Thymus (tissue), 11 donors: ENCODE measurements around the gene EML4. TPM values are rescaled to one million over a fixed set of nuclear protein-coding genes. Genes with fewer than 3 reads are reported as not detected.

Experiments
- DNase-seq, 9 donors: peaks; one replicate each; pipeline ENCODE4 v3.0.0-alpha.2; 2013; ENCODE audit warnings: low spot score in 9 of 9, low read depth in 6 of 9, missing footprints in 1 of 9
- H3K27ac ChIP-seq, 2 donors: one replicate each; pipeline ENCODE4 v1.5.1; 2013; ENCODE audit warnings: control low read depth in 1 of 2, low read depth in 1 of 2, low read length in 1 of 2, mild to moderate bottlenecking in 1 of 2, moderate library complexity in 1 of 2
- H3K27me3 ChIP-seq, 2 donors: one replicate each; pipeline ENCODE4 v1.5.1; 2013; ENCODE audit warnings: low read length in 1 of 2; ENCODE audit not compliant: control insufficient read depth in 2 of 2, insufficient read depth in 1 of 2
- H3K36me3 ChIP-seq, 2 donors: one replicate each; pipeline ENCODE4 v1.5.1; 2013; ENCODE audit warnings: low read length in 1 of 2, mild to moderate bottlenecking in 1 of 2, moderate library complexity in 1 of 2; ENCODE audit not compliant: control insufficient read depth in 2 of 2, insufficient read depth in 2 of 2
- H3K4me1 ChIP-seq, 2 donors: one replicate each; pipeline ENCODE4 v1.5.1; 2013; ENCODE audit warnings: low read length in 2 of 2; ENCODE audit not compliant: control insufficient read depth in 2 of 2, insufficient read depth in 2 of 2
- H3K4me3 ChIP-seq, 2 donors: one replicate each; pipeline ENCODE4 v1.5.1; 2013; ENCODE audit warnings: low read length in 2 of 2, control low read depth in 1 of 2, mild to moderate bottlenecking in 1 of 2
- H3K9me3 ChIP-seq, 2 donors: one replicate each; pipeline ENCODE4 v1.5.1; 2013; ENCODE audit warnings: low read length in 1 of 2, mild to moderate bottlenecking in 1 of 2; ENCODE audit not compliant: control insufficient read depth in 2 of 2, insufficient read depth in 1 of 2
- WGBS: extraction: QIAGEN DNeasy Blood & Tissue Kit; methylation state at CpG from one replicate; pipeline ENCODE4 v1.1.7; 2013; 5-methylcytosine and 5-hydroxymethylcytosine counted together
- polyA plus RNA-seq: library from polyadenylated mRNA; stranded (reverse); fragments of 200-250 nt; gene quantifications from one replicate; pipeline ENCODE4 v1.2.3, GENCODE V29; 2013
- total RNA-seq: library from RNA; stranded (reverse); fragments of 120-200 nt; gene quantifications from one replicate; pipeline ENCODE4 v1.2.4, GENCODE V29; 2013
- donor health status: healthy.

The EML4 gene
- total and polyA plus RNA-seq, 2 donors = 23.5 to 28.5 TPM

DNA sequence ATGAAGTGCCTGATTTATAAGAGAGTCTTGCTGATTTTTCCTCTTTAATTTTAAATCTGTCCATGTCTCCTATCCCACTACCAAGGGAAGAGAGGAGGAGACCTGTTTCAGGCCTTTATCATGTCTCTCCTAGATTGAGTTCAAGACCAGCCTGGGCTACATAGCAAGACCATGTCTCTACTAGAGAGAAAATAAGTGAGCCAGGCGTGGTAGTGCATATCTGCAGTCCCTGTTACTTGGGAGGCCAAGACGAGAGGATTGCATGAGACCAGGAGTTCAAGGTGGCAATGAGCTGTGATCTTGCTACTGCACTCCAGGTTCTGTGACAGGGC, 20.0 kb downstream of the EML4 start:
- Histone ChIP-seq H3K9me3 (no peaks in the 10 kb centered on the region), H3K27ac (no peak overlapping the region), H3K36me3 (no peaks in the 10 kb centered on the region), H3K4me3 (no peak overlapping the region), H3K4me1 (no peaks in the 10 kb centered on the region), H3K27me3 (no peaks in the 10 kb centered on the region)
- DNase-seq = no peak
- over 99% methylated on average over 2 of the region's 2 CpGs for WGBS

GRCh38 chr2:42190191-42190590, 21.0 kb downstream of the EML4 start:
- Histone ChIP-seq H3K4me1 (no peaks in the 10 kb centered on the region), H3K4me3 (no peak overlapping the region), H3K36me3 (no peaks in the 10 kb centered on the region), H3K9me3 (no peaks in the 10 kb centered on the region), H3K27ac (no peak overlapping the region), H3K27me3 (no peaks in the 10 kb centered on the region)
- WGBS = 98% methylated on average over 2 of the region's 2 CpGs
- DNase-seq = no peak

DNA sequence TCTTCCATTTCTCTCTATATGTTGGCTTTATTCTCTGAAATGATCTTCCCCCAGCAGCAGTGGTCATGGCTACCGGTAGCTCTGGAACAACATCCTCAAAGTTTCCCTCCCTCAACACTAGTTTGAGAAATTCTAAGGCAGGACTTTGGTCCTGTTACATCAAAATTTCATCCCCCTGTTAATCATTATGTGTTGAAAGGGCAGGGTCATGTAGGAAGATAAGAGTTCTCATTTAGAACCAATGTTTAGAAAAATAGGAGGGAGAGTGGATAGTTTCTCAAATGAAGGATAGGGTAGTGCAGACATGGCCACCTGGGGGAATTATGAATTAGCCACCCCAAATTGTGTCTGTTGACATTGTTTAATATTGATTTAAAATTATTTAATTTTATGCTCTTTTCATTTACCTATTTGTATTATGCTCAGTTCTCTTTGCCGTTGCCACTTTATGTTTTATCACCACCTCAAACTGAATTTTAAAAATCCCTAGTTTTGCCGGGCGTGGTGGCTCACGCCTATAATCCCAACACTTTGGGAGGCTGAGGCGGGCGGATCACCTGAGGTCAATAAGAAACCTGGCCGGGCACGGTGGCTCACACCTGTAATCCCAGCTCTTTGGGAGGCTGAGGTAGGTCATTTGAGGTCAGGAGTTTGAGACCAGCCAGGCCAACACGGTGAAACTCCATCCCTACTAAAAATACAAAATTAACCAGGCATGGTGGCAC, 22.3 kb downstream of the EML4 start:
- peaks cover 0 to 2% of the 10 kb centered on the region in 2 donors for H3K4me1 ChIP-seq
- 97% methylated on average over 10 of the region's 10 CpGs for WGBS
- no peak overlapping the region for H3K4me3 ChIP-seq
- H3K9me3 ChIP-seq = no peaks in the 10 kb centered on the region
- DNase-seq = no peak
- H3K27ac ChIP-seq = no peak overlapping the region
- no peaks in the 10 kb centered on the region for H3K36me3 ChIP-seq
- no peaks in the 10 kb centered on the region for H3K27me3 ChIP-seq

DNA sequence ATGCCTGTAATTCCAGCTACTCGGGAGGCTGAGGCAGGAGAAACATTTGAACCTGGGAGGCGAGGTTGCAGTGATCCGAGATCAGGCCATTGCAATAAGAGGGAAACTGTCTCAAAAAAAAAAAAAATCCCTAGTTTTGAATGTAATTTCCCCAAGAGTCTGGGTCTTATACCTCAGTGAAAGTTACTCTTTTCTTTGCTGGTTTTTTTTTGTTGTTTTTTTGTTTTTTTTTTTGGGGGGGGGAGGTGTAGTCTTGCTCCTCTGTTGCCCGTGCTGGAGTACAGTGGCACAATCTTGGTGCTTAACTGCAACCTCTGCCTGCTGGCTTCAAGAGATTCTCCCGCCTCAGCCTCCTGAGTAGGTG, 22.8 kb downstream of the EML4 start:
- Histone ChIP-seq H3K4me3 (no peak overlapping the region), H3K27me3 (no peaks in the 10 kb centered on the region), H3K27ac (no peak overlapping the region), H3K9me3 (no peaks in the 10 kb centered on the region), H3K4me1 (peaks cover 0 to 6% of the 10 kb centered on the region in 2 donors), H3K36me3 (no peaks in the 10 kb centered on the region)
- 97% methylated on average over 5 of the region's 5 CpGs for WGBS
- DNase-seq = no peak

- no peak overlapping the region for H3K27ac ChIP-seq
These were observed 23.8 kb downstream of the EML4 start for GRCh38 chr2:42192652-42193566.

GRCh38 chr2:42193722-42194187, 24.6 kb downstream of the EML4 start:
- Histone ChIP-seq H3K27ac (no peak overlapping the region), H3K4me1 (peaks cover 0 to 7% of the 10 kb centered on the region in 2 donors), H3K27me3 (no peaks in the 10 kb centered on the region)

More at GRCh38 chr2:42192652-42193566, 23.8 kb downstream of the EML4 start:
- H3K27me3 ChIP-seq = no peaks in the 10 kb centered on the region
- DNase-seq = no peak
- H3K9me3 ChIP-seq = no peaks in the 10 kb centered on the region
- 92% methylated on average over 3 of the region's 3 CpGs for WGBS
- H3K4me1 ChIP-seq = peaks cover 0 to 7% of the 10 kb centered on the region in 2 donors
- H3K36me3 ChIP-seq = no peaks in the 10 kb centered on the region
- H3K4me3 ChIP-seq = no peak overlapping the region

GRCh38 chr2:42194428-42194827, 25.3 kb downstream of the EML4 start:
- Histone ChIP-seq H3K9me3 (no peaks in the 10 kb centered on the region), H3K4me3 (no peak overlapping the region), H3K27ac (no peak overlapping the region), H3K36me3 (no peaks in the 10 kb centered on the region), H3K4me1 (peaks cover 0 to 7% of the 10 kb centered on the region in 2 donors), H3K27me3 (no peaks in the 10 kb centered on the region)
- no peak for DNase-seq
- over 99% methylated on average over 4 of the region's 4 CpGs for WGBS

More at GRCh38 chr2:42193722-42194187, 24.6 kb downstream of the EML4 start:
- DNase-seq = no peak
- no peaks in the 10 kb centered on the region for H3K36me3 ChIP-seq
- no peaks in the 10 kb centered on the region for H3K9me3 ChIP-seq
- no peak overlapping the region for H3K4me3 ChIP-seq

DNA sequence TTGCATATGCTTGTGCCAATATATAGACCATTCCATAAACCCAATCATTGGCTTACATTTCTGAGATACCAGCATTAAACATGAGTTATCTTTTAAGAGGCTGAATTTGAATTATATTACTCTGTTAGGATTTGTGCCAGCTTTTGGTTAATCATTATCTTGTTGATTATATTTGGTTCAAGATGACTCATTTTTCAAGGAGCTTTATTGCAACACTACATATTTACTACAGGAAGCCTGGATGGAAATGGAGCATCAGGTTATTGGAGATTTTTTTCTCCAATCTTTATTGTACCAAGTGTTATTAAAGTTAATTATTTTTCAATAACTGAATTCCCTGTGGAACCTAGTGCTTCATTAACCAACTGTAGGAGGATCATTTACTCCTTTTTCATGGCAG, 26.4 kb downstream of the EML4 start:
- no peaks in the 10 kb centered on the region for H3K36me3 ChIP-seq
- no peaks in the 10 kb centered on the region for H3K9me3 ChIP-seq
- H3K4me3 ChIP-seq = no peak overlapping the region
- H3K27me3 ChIP-seq = no peaks in the 10 kb centered on the region
- DNase-seq = no peak
- H3K27ac ChIP-seq = no peak overlapping the region
- peaks cover 0 to 7% of the 10 kb centered on the region in 2 donors for H3K4me1 ChIP-seq

DNA sequence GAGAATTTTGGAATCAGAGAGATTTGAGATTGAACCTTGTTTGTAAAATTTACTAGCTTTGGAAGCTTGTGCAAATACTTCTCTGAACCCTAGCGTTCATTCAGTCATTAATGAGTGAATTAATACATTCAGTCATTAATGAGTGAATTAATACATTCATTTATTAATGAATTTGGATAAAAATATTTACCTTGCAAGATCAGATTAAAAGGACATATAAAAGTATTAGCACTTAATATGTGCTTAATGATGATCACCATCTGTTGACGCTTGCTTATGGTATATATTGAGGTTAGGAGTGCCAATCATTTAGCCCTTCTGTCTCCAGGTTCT, 26.9 kb downstream of the EML4 start:
- 99% methylated on average over 2 of the region's 2 CpGs for WGBS
- DNase-seq = no peak
- Histone ChIP-seq H3K27me3 (no peaks in the 10 kb centered on the region), H3K9me3 (no peaks in the 10 kb centered on the region), H3K27ac (no peak overlapping the region), H3K4me3 (no peak overlapping the region), H3K4me1 (peaks cover 0 to 7% of the 10 kb centered on the region in 2 donors), H3K36me3 (no peaks in the 10 kb centered on the region)
